ENCODE data around the gene NTNG1. TPM values are rescaled to one million over a fixed set of nuclear protein-coding genes. Genes with fewer than 3 reads are reported as not detected.

The NTNG1 gene
- total RNA-seq, 2 experiments from 2014 or later, result 1.6 to 1.9 TPM

GRCh38 chr1:107344268-107344760 lies 203.5 kb downstream of the NTNG1 start:
- Mint-ChIP-seq H3K36me3 (no peaks in the 10 kb centered on the region), H3K9me3 (no peaks in the 10 kb centered on the region), H3K4me1 (no peaks in the 10 kb centered on the region), H3K27ac (no peak overlapping the region), H3K4me3 (no peak overlapping the region), H3K27me3 (no peaks in the 10 kb centered on the region)
- no peak for DNase-seq

- H3K36me3 Mint-ChIP-seq, result no peaks in the 10 kb centered on the region
- H3K9me3 Mint-ChIP-seq, result no peaks in the 10 kb centered on the region
- H3K27me3 Mint-ChIP-seq, result no peaks in the 10 kb centered on the region
- no peaks in the 10 kb centered on the region for H3K4me1 Mint-ChIP-seq
- no peak overlapping the region for H3K27ac Mint-ChIP-seq
- no peak overlapping the region for H3K4me3 Mint-ChIP-seq
- DNase-seq, result no peak
Measured at GRCh38 chr1:107344836-107345235, 204.0 kb downstream of the NTNG1 start.

GRCh38 chr1:107352850-107353249 lies 212.0 kb downstream of the NTNG1 start:
- no peaks in the 10 kb centered on the region for H3K27me3 Mint-ChIP-seq
- H3K4me1 Mint-ChIP-seq, result no peaks in the 10 kb centered on the region
- no peaks in the 10 kb centered on the region for H3K36me3 Mint-ChIP-seq
- H3K9me3 Mint-ChIP-seq, result no peaks in the 10 kb centered on the region
- H3K27ac Mint-ChIP-seq, result no peak overlapping the region
- no peak for DNase-seq
- no peak overlapping the region for H3K4me3 Mint-ChIP-seq

GRCh38 chr1:107357376-107357775 lies 216.5 kb downstream of the NTNG1 start:
- Mint-ChIP-seq H3K36me3 (no peaks in the 10 kb centered on the region), H3K27ac (no peak overlapping the region), H3K9me3 (no peaks in the 10 kb centered on the region), H3K4me3 (no peak overlapping the region), H3K4me1 (no peaks in the 10 kb centered on the region), H3K27me3 (no peaks in the 10 kb centered on the region)
- DNase-seq, result no peak

- Mint-ChIP-seq H3K27me3 (no peaks in the 10 kb centered on the region), H3K27ac (no peak overlapping the region), H3K9me3 (no peaks in the 10 kb centered on the region), H3K4me3 (no peak overlapping the region), H3K36me3 (no peaks in the 10 kb centered on the region), H3K4me1 (no peaks in the 10 kb centered on the region)
- no peak for DNase-seq
Measured at GRCh38 chr1:107358619-107359327, 217.9 kb downstream of the NTNG1 start.

- Mint-ChIP-seq H3K27ac (no peak overlapping the region), H3K9me3 (no peaks in the 10 kb centered on the region), H3K36me3 (no peaks in the 10 kb centered on the region), H3K4me3 (no peak overlapping the region), H3K4me1 (no peaks in the 10 kb centered on the region), H3K27me3 (no peaks in the 10 kb centered on the region)
- no peak for DNase-seq
Measured at GRCh38 chr1:107359472-107360241, 218.8 kb downstream of the NTNG1 start.

- no peaks in the 10 kb centered on the region for H3K9me3 Mint-ChIP-seq
- DNase-seq, result no peak
- H3K27me3 Mint-ChIP-seq, result no peaks in the 10 kb centered on the region
- H3K4me1 Mint-ChIP-seq, result no peaks in the 10 kb centered on the region
- no peaks in the 10 kb centered on the region for H3K36me3 Mint-ChIP-seq
- no peak overlapping the region for H3K27ac Mint-ChIP-seq
- H3K4me3 Mint-ChIP-seq, result no peak overlapping the region
Measured at GRCh38 chr1:107362468-107363140, 221.8 kb downstream of the NTNG1 start.

GRCh38 chr1:107363154-107363553 lies 222.3 kb downstream of the NTNG1 start:
- Mint-ChIP-seq H3K9me3 (no peaks in the 10 kb centered on the region), H3K4me3 (no peak overlapping the region), H3K27me3 (no peaks in the 10 kb centered on the region), H3K4me1 (no peaks in the 10 kb centered on the region), H3K36me3 (no peaks in the 10 kb centered on the region), H3K27ac (no peak overlapping the region)
- DNase-seq, result no peak

GRCh38 chr1:107365527-107366240 lies 224.8 kb downstream of the NTNG1 start:
- Mint-ChIP-seq H3K27me3 (peaks cover 3% of the 10 kb centered on the region), H3K4me3 (no peak overlapping the region), H3K36me3 (no peaks in the 10 kb centered on the region), H3K4me1 (no peaks in the 10 kb centered on the region), H3K9me3 (no peaks in the 10 kb centered on the region), H3K27ac (no peak overlapping the region)
- DNase-seq, result no peak

GRCh38 chr1:107378426-107378825 lies 237.6 kb downstream of the NTNG1 start:
- Mint-ChIP-seq H3K4me3 (no peak overlapping the region), H3K9me3 (no peaks in the 10 kb centered on the region), H3K4me1 (no peaks in the 10 kb centered on the region), H3K27me3 (peaks cover 9% of the 10 kb centered on the region), H3K27ac (no peak overlapping the region), H3K36me3 (no peaks in the 10 kb centered on the region)
- DNase-seq, result no peak

GRCh38 chr1:107378866-107379265 lies 238.0 kb downstream of the NTNG1 start:
- Mint-ChIP-seq H3K4me1 (no peaks in the 10 kb centered on the region), H3K27me3 (peaks cover 9% of the 10 kb centered on the region), H3K36me3 (no peaks in the 10 kb centered on the region), H3K4me3 (no peak overlapping the region), H3K9me3 (no peaks in the 10 kb centered on the region), H3K27ac (no peak overlapping the region)
- DNase-seq, result no peak

- no peak overlapping the region for H3K4me3 Mint-ChIP-seq
- H3K4me1 Mint-ChIP-seq, result no peaks in the 10 kb centered on the region
- H3K27me3 Mint-ChIP-seq, result peaks cover 4% of the 10 kb centered on the region
- H3K9me3 Mint-ChIP-seq, result no peaks in the 10 kb centered on the region
- no peak overlapping the region for H3K27ac Mint-ChIP-seq
- DNase-seq, result no peak
- no peaks in the 10 kb centered on the region for H3K36me3 Mint-ChIP-seq
Measured at GRCh38 chr1:107379826-107380225, 239.0 kb downstream of the NTNG1 start.

GRCh38 chr1:107389410-107390396 lies 248.9 kb downstream of the NTNG1 start:
- Mint-ChIP-seq H3K36me3 (no peaks in the 10 kb centered on the region), H3K27ac (no peak overlapping the region), H3K9me3 (no peaks in the 10 kb centered on the region), H3K27me3 (no peaks in the 10 kb centered on the region), H3K4me3 (no peak overlapping the region), H3K4me1 (no peaks in the 10 kb centered on the region)
- DNase-seq, result no peak

GRCh38 chr1:107394301-107394700 lies 253.5 kb downstream of the NTNG1 start:
- H3K27me3 Mint-ChIP-seq, result no peaks in the 10 kb centered on the region
- no peaks in the 10 kb centered on the region for H3K36me3 Mint-ChIP-seq

More at GRCh38 chr1:107394301-107394700, 253.5 kb downstream of the NTNG1 start:
- DNase-seq, result no peak
- H3K4me3 Mint-ChIP-seq, result no peak overlapping the region
- no peak overlapping the region for H3K27ac Mint-ChIP-seq
- no peaks in the 10 kb centered on the region for H3K9me3 Mint-ChIP-seq
- no peaks in the 10 kb centered on the region for H3K4me1 Mint-ChIP-seq

Data from activated naive CD8-positive, alpha-beta T cell treated with anti-CD3 and anti-CD28 coated beads for 36 hours (primary cell).